K562 (cell line): Measurements from ENCODE around the gene BPTF. TPM values are rescaled to one million over a fixed set of nuclear protein-coding genes. Genes with fewer than 3 reads are reported as not detected.

ENCODE experiments used
- DEAF1 ChIP-seq: fragments of 450-650 bp; formaldehyde crosslinking; IDR thresholded peaks from 2 replicates; pipeline ENCODE4 v1.4.0; 2020; ENCODE audit warnings: mild to moderate bottlenecking, moderate library complexity
- DPF2 ChIP-seq: fragments of 450-650 bp; IDR thresholded peaks from 2 replicates; pipeline ENCODE4 v1.6.1; 2016
- E2F5 ChIP-seq: sonication (generic); formaldehyde crosslinking; IDR thresholded peaks from 2 replicates; pipeline ENCODE4 v1.8.0; 2022; ENCODE audit warnings: mild to moderate bottlenecking, missing genetic modification reagents
- EHMT2 ChIP-seq: fragments of 450-650 bp; IDR thresholded peaks from 2 replicates; pipeline ENCODE4 v1.6.1; 2018; ENCODE audit warnings: antibody characterized with exemption
- ERF ChIP-seq: fragments of 450-650 bp; formaldehyde crosslinking; IDR thresholded peaks from 2 replicates; pipeline ENCODE4 v1.4.0; 2020; ENCODE audit warnings: mild to moderate bottlenecking, mixed read lengths
- FOXP1 ChIP-seq: sonication (generic); formaldehyde crosslinking; IDR thresholded peaks from 2 replicates; pipeline ENCODE4 v1.8.0; 2022; ENCODE audit warnings: mild to moderate bottlenecking, missing genetic modification reagents
- GTF2A2 ChIP-seq: IDR thresholded peaks from 2 replicates; pipeline ENCODE4 v1.6.1; 2016; ENCODE audit warnings: mild to moderate bottlenecking, missing genetic modification characterization, missing compliant biosample characterization
- HEY1 ChIP-seq: fragments of 250-450 bp; sonication (Bioruptor Pico); IDR thresholded peaks from 2 replicates; pipeline ENCODE4 v1.5.0; 2020; ENCODE audit warnings: mild to moderate bottlenecking, moderate library complexity, borderline replicate concordance
- HMBOX1 ChIP-seq: sonication (generic); IDR thresholded peaks from 2 replicates; pipeline ENCODE4 v1.6.1; 2016
- HNRNPK ChIP-seq: fragments of 200-400 bp; formaldehyde crosslinking; IDR thresholded peaks from one replicate; pipeline ENCODE4 v1.6.1; 2018; ENCODE audit warnings: mild to moderate bottlenecking, low read depth, low read length; ENCODE audit not compliant: poor library complexity, severe bottlenecking
- LCOR ChIP-seq: sonication (generic); formaldehyde crosslinking; IDR thresholded peaks from 2 replicates; pipeline ENCODE4 v1.8.0; 2022; ENCODE audit warnings: mild to moderate bottlenecking, missing genetic modification reagents
- NCOR1 ChIP-seq: fragments of 450-650 bp; IDR thresholded peaks from 2 replicates; pipeline ENCODE4 v1.6.1; 2016; ENCODE audit warnings: mild to moderate bottlenecking, moderate library complexity
- RBFOX2 ChIP-seq: fragments of 200-400 bp; formaldehyde crosslinking; IDR thresholded peaks from 2 replicates; pipeline ENCODE4 v1.6.1; 2017; ENCODE audit warnings: low read depth, mild to moderate bottlenecking, low read length, moderate library complexity
- RBM15 ChIP-seq: fragments of 200-400 bp; formaldehyde crosslinking; IDR thresholded peaks from 2 replicates; pipeline ENCODE4 v1.6.1; 2018; ENCODE audit warnings: mild to moderate bottlenecking, low read length, moderate library complexity; ENCODE audit not compliant: insufficient read depth
- SFPQ ChIP-seq: fragments of 200-400 bp; formaldehyde crosslinking; IDR thresholded peaks from 2 replicates; pipeline ENCODE4 v1.6.1; 2017; ENCODE audit warnings: mild to moderate bottlenecking, low read depth, low read length, moderate library complexity
- SMARCA4 ChIP-seq: fragments of 450-650 bp; IDR thresholded peaks from 2 replicates; pipeline ENCODE4 v1.6.1; 2016
- XRCC4 ChIP-seq: IDR thresholded peaks from one replicate; pipeline ENCODE4 v1.6.1; 2011; ENCODE audit not compliant: insufficient read depth, insufficient read length; ENCODE audit errors: extremely low read depth
- ZC3H8 ChIP-seq: fragments of 450-650 bp; IDR thresholded peaks from 2 replicates; pipeline ENCODE4 v1.6.1; 2017
- ZFP30 ChIP-seq: fragments of 250-450 bp; sonication (Bioruptor Pico); IDR thresholded peaks from 2 replicates; pipeline ENCODE4 v1.8.0; 2022; ENCODE audit warnings: moderate library complexity, mild to moderate bottlenecking, inconsistent platforms, borderline replicate concordance
- ZFP91 ChIP-seq: sonication (generic); formaldehyde crosslinking; IDR thresholded peaks from 2 replicates; pipeline ENCODE4 v1.8.0; 2022; ENCODE audit warnings: mild to moderate bottlenecking, missing genetic modification reagents
- ZNF311 ChIP-seq: fragments of 250-450 bp; sonication (Bioruptor Pico); IDR thresholded peaks from 2 replicates; pipeline ENCODE4 v1.4.0; 2020; ENCODE audit warnings: mild to moderate bottlenecking, moderate library complexity
- ZNF644 ChIP-seq: fragments of 200-800 bp; sonication (Bioruptor generic); IDR thresholded peaks from 2 replicates; pipeline ENCODE4 v1.6.1; 2016; ENCODE audit warnings: low read depth, missing genetic modification characterization, missing compliant biosample characterization
- ZNF785 ChIP-seq: fragments of 250-450 bp; sonication (Bioruptor Pico); IDR thresholded peaks from 2 replicates; pipeline ENCODE4 v1.4.0; 2020; ENCODE audit warnings: mild to moderate bottlenecking
- polyA plus RNA-seq, 8 experiments: library from polyadenylated mRNA; depleted of rRNA in 4 of 8; stranded (reverse) in 5 of 8; unstranded in 3 of 8; fragments of >200 nt; fragmentation: Nextera tagmentation in 2 of 8; fragmentation: Illumina TruSeq in 1 of 8; extraction: Ambion mirVana in 2 of 8; extraction: Trizol in 1 of 8; gene quantifications; 2 replicates each; pipeline versions ENCODE4 v1.2.1 to v1.2.3, GENCODE V29; 2011 to 2014; ENCODE audit warnings: inconsistent platforms in 1 of 8, missing spikeins in 1 of 8
- total RNA-seq, 7 experiments: library from RNA; depleted of rRNA in 6 of 7; stranded (reverse); fragments of >200 nt in 6 of 7; fragmentation: Illumina TruSeq in 2 of 7; extraction: Trizol in 2 of 7; gene quantifications; 2 replicates each; pipeline versions ENCODE4 v1.2.1 to v1.2.3, GENCODE V29; 2011 to 2021; ENCODE audit warnings: low replicate concordance in 1 of 7

Gene BPTF
- total and polyA plus RNA-seq, 9 of the 15 experiments (the other 6 are each of a cell fraction or from before 2014, with no cell fraction given) = 12.5 to 52.1 (median 26.9) TPM

GRCh38 chr17:67800495-67800928, 24.8 kb upstream of the BPTF start (continued):
- no peak for TF ChIP-seq FOXP1 (CRISPR knock-in tag)
- no peak; the same call in 1 of the 2 replicates for TF ChIP-seq DEAF1 (CRISPR knock-in tag)
- TF ChIP-seq ZNF785 = no peak
- TF ChIP-seq ERF (CRISPR knock-in tag) = no peak
- TF ChIP-seq RBM15 = no peak
- no peak for TF ChIP-seq XRCC4
- no peak for TF ChIP-seq GTF2A2 (tag)
- TF ChIP-seq ZFP91 (CRISPR knock-in tag) = no peak
- TF ChIP-seq RBFOX2 = no peak
- TF ChIP-seq SMARCA4 = 0 out of 2 replicates have a peak, but pooled peaks have one; percentile 33
- no peak for TF ChIP-seq SFPQ
- no peak for TF ChIP-seq HNRNPK
- TF ChIP-seq NCOR1 = no peak
- peak; percentile 66; the same call in 1 of the 2 replicates for TF ChIP-seq DPF2
- no peak for TF ChIP-seq ZNF311
- TF ChIP-seq E2F5 = no peak
- no peak for TF ChIP-seq ZC3H8
- no peak for TF ChIP-seq HMBOX1
- TF ChIP-seq ZNF644 = no peak
- TF ChIP-seq EHMT2 = 0 out of 2 replicates have a peak, but pooled peaks have one; percentile 10
- TF ChIP-seq HEY1 (CRISPR knock-in tag) = no peak
- TF ChIP-seq LCOR = no peak
- no peak for TF ChIP-seq ZFP30
